Panc1 (cell line): ENCODE measurements around the gene SLC6A17. TPM values are rescaled to one million over a fixed set of nuclear protein-coding genes. Genes with fewer than 3 reads are reported as not detected.
A peak's percentile ranks its signal among the peaks of the same experiment; 100 is the strongest.

Source experiments
- ATAC-seq: fragments of 200-7000 bp; cut with Tn5 transposase; 2 replicates; pipeline ENCODE4 v1.9.1; 2020; ENCODE audit warnings: mild to moderate bottlenecking, moderate library complexity
- BruUV-seq: library from RNA; stranded (reverse); fragments of 400-500 nt; replicated peaks from 2 replicates; lab custom pipeline; 2021; lab: Mats Ljungman, UMichigan
- CTCF ChIA-PET: fragments of 300-600 bp; sonication (Branson Sonifier 250); formaldehyde crosslinking; loops from one replicate; lab custom pipeline; 2022; ENCODE audit warnings: antibody characterized with exemption; lab: Charles Lee
- POLR2A ChIA-PET: fragments of 300-600 bp; sonication (Branson Sonifier 250); formaldehyde crosslinking; loops from one replicate; lab custom pipeline; 2022; ENCODE audit warnings: antibody characterized with exemption; lab: Charles Lee
- DNase-seq: peaks from one replicate; pipeline ENCODE4 v3.0.0-alpha.2; 2010; ENCODE audit warnings: low read depth, low spot score
- H3K27ac ChIP-seq: 2 replicates; pipeline ENCODE4 v1.5.1; 2011; ENCODE audit warnings: mild to moderate bottlenecking, low read length, inconsistent platforms
- H3K27me3 ChIP-seq: fragments of 200-500 bp; sonication (Bioruptor generic); 2 replicates; pipeline ENCODE4 v1.6.0; 2014; ENCODE audit warnings: low read length, inconsistent platforms; ENCODE audit not compliant: control insufficient read depth, insufficient read depth
- H3K36me3 ChIP-seq: fragments of 200-500 bp; sonication (Bioruptor generic); 2 replicates; pipeline ENCODE4 v1.5.1; 2014; ENCODE audit warnings: inconsistent platforms, mild to moderate bottlenecking, low read length, moderate library complexity; ENCODE audit not compliant: control insufficient read depth, insufficient read depth
- H3K4me1 ChIP-seq: 2 replicates; pipeline ENCODE4 v1.5.1; 2011; ENCODE audit warnings: inconsistent platforms, mild to moderate bottlenecking, low read length, moderate library complexity; ENCODE audit not compliant: control insufficient read depth, insufficient read depth
- H3K4me3 ChIP-seq, 2 experiments: 2 replicates each; pipeline ENCODE4 v1.5.1; 2011 to 2012; ENCODE audit warnings: low read depth in 2 of 2, low read length in 2 of 2, mild to moderate bottlenecking in 2 of 2, inconsistent platforms in 1 of 2, moderate library complexity in 1 of 2
- H3K9me3 ChIP-seq: fragments of 200-500 bp; sonication (Bioruptor generic); 2 replicates; pipeline ENCODE4 v1.5.1; 2014; ENCODE audit warnings: low read depth, mild to moderate bottlenecking, inconsistent platforms, low read length, moderate library complexity; ENCODE audit not compliant: control insufficient read depth, insufficient read depth
- CTCF ChIP-seq: fragments of 450-650 bp; IDR thresholded peaks from 2 replicates; pipeline ENCODE4 v1.5.1; 2017; ENCODE audit warnings: mild to moderate bottlenecking
- POLR2AphosphoS5 ChIP-seq: IDR thresholded peaks from 2 replicates; pipeline ENCODE4 v1.6.1; 2012; ENCODE audit warnings: mild to moderate bottlenecking, low read depth, low read length, moderate library complexity
- REST ChIP-seq, 2 experiments: IDR thresholded peaks; 2 replicates each; pipeline ENCODE4 v1.6.1; 2011 to 2012; ENCODE audit warnings: low read depth in 2 of 2, control low read depth in 1 of 2, low read length in 1 of 2, mild to moderate bottlenecking in 1 of 2, moderate library complexity in 1 of 2; ENCODE audit not compliant: insufficient read depth in 1 of 2
- SIN3A ChIP-seq: IDR thresholded peaks from 2 replicates; pipeline ENCODE4 v1.6.1; 2012; ENCODE audit warnings: low read depth, mild to moderate bottlenecking, low read length, moderate library complexity, borderline replicate concordance; ENCODE audit not compliant: insufficient read depth
- TCF7L2 ChIP-seq: IDR thresholded peaks from 2 replicates; pipeline ENCODE4 v1.6.1; 2011; ENCODE audit warnings: mild to moderate bottlenecking, low read depth, low read length, inconsistent platforms
- in situ Hi-C: cut with HindIII; loops from 2 replicates; pipeline ENCODE4 v1.10.0; 2016; ENCODE audit warnings: low sequenced_read_pairs, low pct_unique_long_range_greater_than_20kb
- intact Hi-C: fragments of 100-400 bp; cut with micrococcal nuclease; formaldehyde crosslinking; loops from one replicate; pipeline ENCODE4 v1.10.0; 2022; ENCODE audit not compliant: unreplicated experiment
- total RNA-seq: library from RNA; stranded (reverse); gene quantifications from one replicate; pipeline ENCODE4 v1.2.1, GENCODE V29; 2021; ENCODE audit not compliant: unreplicated experiment

Gene SLC6A17
- total RNA-seq, 1 experiment from 2014 or later = 5.7 TPM

GRCh38 chr1:110155878-110156522, 5.7 kb downstream of the SLC6A17 start:
- BruUV-seq = no TSS peak
- intact Hi-C loops (no loop called here), in situ Hi-C loops (no loop called here)
- Histone ChIP-seq H3K36me3 (no peaks in the 10 kb centered on the region), H3K27me3 (no peaks in the 10 kb centered on the region), H3K4me1 (no peaks in the 10 kb centered on the region), H3K27ac (no peak overlapping the region), H3K4me3 (no peak overlapping the region), H3K9me3 (no peaks in the 10 kb centered on the region)
- ChIA-PET CTCF (interaction anchor here (0.6 to 1.1 kb wide), 2 partner anchors 8 to 879 kb away, joined by 3 to 4 read pairs; no protein-coding TSS in a partner anchor), POLR2A (no interaction called here)
- DNase-seq (no peak), ATAC-seq (no peak)
- TF ChIP-seq SIN3A (no peak), TCF7L2 (no peak), POLR2AphosphoS5 (no peak), CTCF (no peak), REST (IDR thresholded peaks at IDR 0.05; ENCODE audit: insufficient read depth in 1 of 2, low read depth in 2 of 2, low read length in 1 of 2) (peak; percentile 94 to 96)

- TF ChIP-seq POLR2AphosphoS5 (no peak), CTCF (no peak)
- ChIA-PET CTCF (no interaction called here), POLR2A (no interaction called here)
- intact Hi-C loops (no loop called here), in situ Hi-C loops (no loop called here)
- DNase-seq (no peak), ATAC-seq (no peak)
- Histone ChIP-seq H3K4me1 (no peaks in the 10 kb centered on the region), H3K36me3 (no peaks in the 10 kb centered on the region), H3K4me3 (no peak overlapping the region), H3K9me3 (no peaks in the 10 kb centered on the region), H3K27ac (no peak overlapping the region), H3K27me3 (no peaks in the 10 kb centered on the region)
- BruUV-seq = no TSS peak
Observed at GRCh38 chr1:110158261-110158660, 8.0 kb downstream of the SLC6A17 start.
